WERI-Rb-1 (cell line): ENCODE data around the gene KRTAP5-9.

Source experiments
- DNase-seq: peaks from one replicate; pipeline ENCODE4 v3.0.0-alpha.2; 2020
- H3K27ac ChIP-seq: fragments of 250-450 bp; sonication (Bioruptor Pico); 2 replicates; pipeline ENCODE4 v1.5.1; 2020; ENCODE audit warnings: mild to moderate bottlenecking, moderate library complexity
- H3K27me3 ChIP-seq: fragments of 250-450 bp; sonication (Bioruptor Pico); 2 replicates; pipeline ENCODE4 v1.5.1; 2021; ENCODE audit warnings: mild to moderate bottlenecking, low read depth, moderate library complexity; ENCODE audit not compliant: insufficient read depth, severe bottlenecking
- H3K36me3 ChIP-seq: fragments of 250-450 bp; sonication (Bioruptor Pico); 2 replicates; pipeline ENCODE4 v1.5.1; 2020; ENCODE audit warnings: mild to moderate bottlenecking, moderate library complexity
- H3K4me3 ChIP-seq: 2 replicates; pipeline ENCODE4 v1.5.1; 2011; ENCODE audit warnings: low read depth, mild to moderate bottlenecking, control low read depth, low read length
- H3K9me3 ChIP-seq: fragments of 250-450 bp; sonication (Bioruptor Pico); 2 replicates; pipeline ENCODE4 v1.5.1; 2021; ENCODE audit warnings: mild to moderate bottlenecking, moderate library complexity; ENCODE audit not compliant: severe bottlenecking
- CTCF ChIP-seq: IDR thresholded peaks from 2 replicates; pipeline ENCODE4 v1.5.1; 2011; ENCODE audit warnings: low read depth, mild to moderate bottlenecking, control low read depth, inconsistent platforms, low read length

KRTAP5-9 gene

GRCh38 chr11:71548120-71548519, at the start of gene KRTAP5-9:
Gene KRTAP5-9, plus strand, starts transcription at chr11:71548420. Its CDS starts 238 bp downstream, at chr11:71548658.
- Histone ChIP-seq H3K4me3 (no peak within 1 kb of the TSS), H3K27ac (no peak within 1 kb of the TSS), H3K9me3 (no peaks in the 10 kb centered on the region), H3K27me3 (no peaks in the 10 kb centered on the region), H3K36me3 (no peaks in the 10 kb centered on the region)
- no peak for DNase-seq
- TF ChIP-seq CTCF = no peak

- Histone ChIP-seq H3K9me3 (no peaks in the 10 kb centered on the region), H3K27me3 (no peaks in the 10 kb centered on the region), H3K36me3 (peaks cover 18% of the 10 kb centered on the region), H3K27ac (no peak overlapping the region), H3K4me3 (no peak overlapping the region)
- no peak for TF ChIP-seq CTCF
- no peak for DNase-seq
These were observed 49.1 kb upstream of the KRTAP5-9 start for GRCh38 chr11:71499125-71499524.

- no peaks in the 10 kb centered on the region for H3K9me3 ChIP-seq
- DNase-seq = no peak
- H3K4me3 ChIP-seq = no peak overlapping the region
- no peak overlapping the region for H3K27ac ChIP-seq
- H3K36me3 ChIP-seq = peaks cover 18% of the 10 kb centered on the region
- TF ChIP-seq CTCF = no peak
- no peaks in the 10 kb centered on the region for H3K27me3 ChIP-seq
These were observed 48.7 kb upstream of the KRTAP5-9 start for GRCh38 chr11:71499546-71499945.

GRCh38 chr11:71500601-71501021, 47.6 kb upstream of the KRTAP5-9 start:
- Histone ChIP-seq H3K4me3 (no peak overlapping the region), H3K9me3 (no peaks in the 10 kb centered on the region), H3K27me3 (no peaks in the 10 kb centered on the region), H3K27ac (no peak overlapping the region), H3K36me3 (peaks cover 18% of the 10 kb centered on the region)
- no peak for TF ChIP-seq CTCF
- no peak for DNase-seq

- DNase-seq = no peak
- Histone ChIP-seq H3K36me3 (peaks cover 18% of the 10 kb centered on the region), H3K27ac (no peak overlapping the region), H3K9me3 (no peaks in the 10 kb centered on the region), H3K4me3 (no peak overlapping the region), H3K27me3 (no peaks in the 10 kb centered on the region)
- no peak for TF ChIP-seq CTCF
These were observed 46.9 kb upstream of the KRTAP5-9 start for GRCh38 chr11:71501071-71501985.
